Common myeloid progenitor, CD34-positive (primary cell): ENCODE results near the gene TMEM123.

Experiments
- CTCF ChIA-PET: fragments of 350-600 bp; sonication (Branson Sonifier 250); formaldehyde crosslinking; loops from one replicate; lab custom pipeline; 2021; ENCODE audit warnings: antibody characterized with exemption; lab: Charles Lee
- POLR2A ChIA-PET: fragments of 350-600 bp; sonication (Branson Sonifier 250); formaldehyde crosslinking; loops from one replicate; lab custom pipeline; 2021; ENCODE audit warnings: antibody characterized with exemption; lab: Charles Lee
- DNase-seq, 3 donors: peaks; one replicate each; pipeline versions ENCODE4 v3.0.0 to v3.0.0-alpha.2; 2013
- H3K27ac ChIP-seq, 2 experiments: 1 replicate in 1 of 2; 2 replicates in 1 of 2; pipeline ENCODE4 v1.7.0; 2013; ENCODE audit warnings: inconsistent platforms in 2 of 2, low read length in 2 of 2, mild to moderate bottlenecking in 2 of 2, low read depth in 1 of 2, moderate library complexity in 1 of 2; ENCODE audit not compliant: severe bottlenecking in 2 of 2, insufficient read depth in 1 of 2, poor library complexity in 1 of 2
- H3K27me3 ChIP-seq, 5 experiments: replicated peaks in 2 of 5; 1 replicate in 3 of 5; 2 replicates in 2 of 5; pipeline versions ENCODE4 v1.6.1 to v1.7.0; 2013; ENCODE audit warnings: low read length in 4 of 5, mild to moderate bottlenecking in 2 of 5, moderate library complexity in 2 of 5, inconsistent platforms in 1 of 5; ENCODE audit not compliant: insufficient read depth in 5 of 5, control insufficient read depth in 4 of 5
- H3K36me3 ChIP-seq, 4 experiments: 1 replicate in 2 of 4; 2 replicates in 2 of 4; pipeline versions ENCODE4 v1.6.1 to v1.7.0; 2013; ENCODE audit warnings: low read length in 3 of 4, control low read depth in 1 of 4, mild to moderate bottlenecking in 1 of 4; ENCODE audit not compliant: control insufficient read depth in 4 of 4, insufficient read depth in 4 of 4
- H3K4me1 ChIP-seq, 4 experiments: 1 replicate in 3 of 4; 2 replicates in 1 of 4; pipeline versions ENCODE4 v1.6.1 to v1.7.1; 2013; ENCODE audit warnings: low read length in 3 of 4, mild to moderate bottlenecking in 3 of 4, control low read depth in 1 of 4, inconsistent platforms in 1 of 4, moderate library complexity in 1 of 4; ENCODE audit not compliant: control insufficient read depth in 4 of 4, insufficient read depth in 4 of 4; ENCODE audit errors: control extremely low read depth in 1 of 4
- H3K4me3 ChIP-seq, 7 experiments: 1 replicate in 4 of 7; 2 replicates in 3 of 7; pipeline versions ENCODE4 v1.5.1 to v1.7.0; 2013; ENCODE audit warnings: mild to moderate bottlenecking in 7 of 7, low read length in 6 of 7, moderate library complexity in 6 of 7, inconsistent platforms in 2 of 7, low read depth in 2 of 7, control low read depth in 1 of 7; ENCODE audit not compliant: insufficient read depth in 4 of 7, control insufficient read depth in 1 of 7; ENCODE audit errors: extremely low read depth in 1 of 7
- H3K9me3 ChIP-seq, 5 experiments: 1 replicate in 4 of 5; 2 replicates in 1 of 5; pipeline versions ENCODE4 v1.6.1 to v1.7.1; 2013; ENCODE audit warnings: low read length in 4 of 5, mild to moderate bottlenecking in 2 of 5, inconsistent platforms in 1 of 5, low read depth in 1 of 5, moderate library complexity in 1 of 5; ENCODE audit not compliant: control insufficient read depth in 4 of 5, insufficient read depth in 2 of 5; ENCODE audit errors: control extremely low read depth in 1 of 5
- WGBS: methylation state at CpG from one replicate; pipeline ENCODE4 v1.1.5; 2013; ENCODE audit not compliant: insufficient coverage; 5-methylcytosine and 5-hydroxymethylcytosine counted together

The TMEM123 gene

DNA sequence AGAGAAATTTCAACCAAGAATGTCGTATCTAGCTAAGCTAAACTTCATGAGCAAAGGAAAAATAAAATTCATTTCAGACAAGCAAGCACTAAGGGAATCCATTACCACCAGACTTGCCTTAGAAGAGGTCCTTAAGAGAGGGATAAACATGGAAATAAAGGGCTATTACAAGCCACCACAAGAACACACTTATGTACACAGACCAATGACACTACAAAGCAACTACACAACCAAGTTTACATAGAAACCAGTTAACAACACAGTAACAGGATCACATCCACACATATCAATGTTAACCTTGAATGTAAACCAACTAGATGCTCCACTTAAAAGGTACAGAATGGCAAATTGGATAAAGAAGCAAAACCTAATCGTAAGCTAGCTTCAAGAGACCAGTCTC lies 38.0 kb downstream of the TMEM123 start:
- Histone ChIP-seq H3K27me3 (no peaks in the 10 kb centered on the region), H3K36me3 (peaks cover 4 to 18% (median 12%) of the 10 kb centered on the region in 4 experiments), H3K4me1 (peaks cover 0 to 6% (median 0%) of the 10 kb centered on the region in 4 experiments), H3K9me3 (peaks cover 0 to 22% (median 2%) of the 10 kb centered on the region in 5 experiments), H3K4me3 (no peak overlapping the region), H3K27ac (no peak overlapping the region)
- no peak for DNase-seq
- 89% methylated on average over 1 of the region's 2 CpGs for WGBS
- ChIA-PET CTCF (no interaction called here), POLR2A (no interaction called here)

GRCh38 chr11:102413497-102413896 lies 39.1 kb downstream of the TMEM123 start:
- POLR2A ChIA-PET: no interaction called here
- 98% methylated on average over 4 of the region's 4 CpGs for WGBS
- H3K27ac ChIP-seq: no peak overlapping the region

GRCh38 chr11:102411142-102411541 lies 41.4 kb downstream of the TMEM123 start:
- Histone ChIP-seq H3K4me1 (peaks cover 0 to 16% (median 5%) of the 10 kb centered on the region in 4 experiments), H3K36me3 (peaks cover 8 to 34% (median 12%) of the 10 kb centered on the region in 4 experiments), H3K9me3 (peaks cover 0 to 9% (median 0%) of the 10 kb centered on the region in 5 experiments), H3K27me3 (no peaks in the 10 kb centered on the region), H3K4me3 (no peak overlapping the region), H3K27ac (no peak overlapping the region)
- POLR2A ChIA-PET: no interaction called here
- DNase-seq: no peak
- CTCF ChIA-PET: interaction anchor here (0.7 to 2.0 kb wide), 4 partner anchors 9 to 26 kb away, joined by 3 to 5 read pairs (median 3); no protein-coding TSS in a partner anchor
- 93% methylated on average over 2 of the region's 7 CpGs for WGBS

More at GRCh38 chr11:102413497-102413896, 39.1 kb downstream of the TMEM123 start:
- Histone ChIP-seq H3K27me3 (no peaks in the 10 kb centered on the region), H3K4me1 (peaks cover 0 to 8% (median 0%) of the 10 kb centered on the region in 4 experiments), H3K9me3 (peaks cover 0 to 19% (median 0%) of the 10 kb centered on the region in 5 experiments), H3K4me3 (no peak overlapping the region), H3K36me3 (peaks cover 4 to 24% (median 9%) of the 10 kb centered on the region in 4 experiments)
- no peak for DNase-seq
- CTCF ChIA-PET: interaction anchor here (0.7 to 1.1 kb wide), 3 partner anchors 15 to 82 kb away, joined by 3 to 5 read pairs (median 3); no protein-coding TSS in a partner anchor

- Histone ChIP-seq H3K27me3 (no peaks in the 10 kb centered on the region), H3K4me1 (peaks cover 0 to 16% (median 5%) of the 10 kb centered on the region in 4 experiments), H3K4me3 (no peak overlapping the region), H3K9me3 (peaks cover 0 to 7% (median 0%) of the 10 kb centered on the region in 5 experiments), H3K27ac (no peak overlapping the region), H3K36me3 (peaks cover 7 to 38% (median 13%) of the 10 kb centered on the region in 4 experiments)
- CTCF ChIA-PET: interaction anchor here (0.6 to 2.0 kb wide), 5 partner anchors 9 to 1711 kb away, joined by 3 to 5 read pairs (median 5); no protein-coding TSS in a partner anchor
- WGBS: 94% methylated on average over 3 of the region's 5 CpGs
- no peak for DNase-seq
- POLR2A ChIA-PET: no interaction called here
Measured at GRCh38 chr11:102410382-102410784, 42.2 kb downstream of the TMEM123 start.

DNA sequence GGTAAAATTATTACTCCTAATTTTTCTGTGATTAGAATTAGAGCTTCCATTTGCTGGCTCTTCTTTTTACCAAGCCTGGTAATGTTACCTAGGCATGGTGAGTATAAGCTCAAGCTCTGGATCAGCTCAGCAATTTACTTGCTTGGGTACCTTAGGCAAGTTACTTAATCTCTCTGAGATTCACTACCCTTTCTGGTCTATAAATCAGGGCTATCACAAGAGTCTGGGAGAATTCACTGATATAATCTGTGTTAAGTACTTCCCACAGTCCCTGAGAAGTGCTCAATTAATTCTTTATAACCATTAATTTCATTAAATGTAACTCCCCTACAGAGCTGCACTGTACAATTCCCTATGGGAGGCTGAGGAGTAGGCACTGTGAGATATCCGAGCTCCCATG lies 44.2 kb downstream of the TMEM123 start:
- Histone ChIP-seq H3K9me3 (no peaks in the 10 kb centered on the region), H3K36me3 (peaks cover 6 to 40% (median 14%) of the 10 kb centered on the region in 4 experiments), H3K27me3 (no peaks in the 10 kb centered on the region), H3K27ac (no peak overlapping the region), H3K4me3 (no peak overlapping the region), H3K4me1 (peaks cover 0 to 19% (median 7%) of the 10 kb centered on the region in 4 experiments)
- no CpG with 5 or more reads among the region's 1 CpG for WGBS
- ChIA-PET CTCF (interaction anchor here (0.7 to 1.9 kb wide), 12 partner anchors 8 to 120 kb away, joined by 3 to 5 read pairs (median 4); no protein-coding TSS in a partner anchor), POLR2A (interaction anchor here (0.6 kb wide), 1 partner anchor 30 kb away, joined by 4 read pairs; no protein-coding TSS in a partner anchor)
- no peak for DNase-seq

DNA sequence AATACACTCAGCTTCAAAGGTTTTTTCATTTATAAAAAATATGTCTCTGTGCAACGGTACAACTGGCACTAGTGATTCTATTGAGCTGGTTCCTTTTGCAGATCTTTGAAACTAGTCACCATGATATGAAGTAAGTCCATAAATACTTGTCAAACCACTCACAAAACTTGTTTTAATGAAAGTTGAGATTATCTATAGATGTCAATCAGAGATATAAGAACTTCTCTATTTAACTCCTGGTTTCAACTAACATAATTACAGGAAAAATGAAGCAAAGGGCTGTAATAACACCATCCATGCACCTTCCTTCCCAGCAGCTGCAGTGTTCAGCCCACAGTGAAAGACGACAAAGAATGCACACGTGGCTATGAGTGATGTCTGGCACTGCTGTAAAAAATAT lies 44.7 kb downstream of the TMEM123 start:
- peaks cover 6 to 37% (median 14%) of the 10 kb centered on the region in 4 experiments for H3K36me3 ChIP-seq
- no peaks in the 10 kb centered on the region for H3K9me3 ChIP-seq
- ChIA-PET POLR2A (no interaction called here), CTCF (interaction anchor here (0.7 to 1.9 kb wide), 10 partner anchors 8 to 120 kb away, joined by 3 to 5 read pairs (median 4); no protein-coding TSS in a partner anchor)
- WGBS: 47% methylated on average over 2 of the region's 3 CpGs
- H3K4me1 ChIP-seq: peaks cover 0 to 22% (median 10%) of the 10 kb centered on the region in 4 experiments
- H3K27ac ChIP-seq: no peak overlapping the region
- no peaks in the 10 kb centered on the region for H3K27me3 ChIP-seq
- DNase-seq: no peak
- H3K4me3 ChIP-seq: no peak overlapping the region

GRCh38 chr11:102406099-102406498 lies 46.5 kb downstream of the TMEM123 start:
- Histone ChIP-seq H3K4me1 (peaks cover 6 to 30% (median 15%) of the 10 kb centered on the region in 4 experiments), H3K4me3 (no peak overlapping the region), H3K9me3 (no peaks in the 10 kb centered on the region), H3K27ac (no peak overlapping the region), H3K36me3 (peaks cover 9 to 45% (median 18%) of the 10 kb centered on the region in 4 experiments), H3K27me3 (no peaks in the 10 kb centered on the region)
- CTCF ChIA-PET: interaction anchor here (0.7 to 1.9 kb wide), 7 partner anchors 8 to 208 kb away, joined by 3 to 7 read pairs (median 5); no protein-coding TSS in a partner anchor
- DNase-seq: no peak
- POLR2A ChIA-PET: no interaction called here
- 100% methylated on average over 1 of the region's 2 CpGs for WGBS
